HG02981 (cell line): Measurements from ENCODE around the gene FBXO48.

Experiments used
- ATAC-seq: cut with Tn5 transposase; IDR thresholded peaks from one replicate; pipeline ENCODE4 v1.9.1; 2021; ENCODE audit warnings: mild to moderate bottlenecking, moderate library complexity; ENCODE audit not compliant: unreplicated experiment

The FBXO48 gene

GRCh38 chr2:68414876-68415275 is 52.2 kb downstream of the FBXO48 start:
- ATAC-seq: no peak

DNA sequence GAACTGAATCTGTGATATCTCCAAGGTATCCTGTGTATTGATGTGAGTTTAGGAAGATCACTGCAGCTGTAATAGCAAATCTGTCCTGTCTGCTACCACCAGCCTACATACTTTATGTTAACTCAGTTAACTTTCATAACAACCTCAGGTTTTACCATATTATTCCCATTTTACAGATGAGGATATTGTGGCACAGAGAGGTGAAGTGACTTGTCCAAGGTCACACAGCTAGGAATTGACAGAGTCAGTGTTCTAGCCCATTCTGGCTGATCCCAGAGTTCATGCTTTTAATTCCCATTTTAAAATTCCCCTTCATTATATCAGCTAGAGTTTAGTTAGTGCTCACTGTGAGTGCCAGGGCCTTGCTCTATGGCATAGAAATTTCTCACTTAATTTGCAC is 52.6 kb downstream of the FBXO48 start:
- ATAC-seq: no peak

GRCh38 chr2:68413466-68413865 is 53.6 kb downstream of the FBXO48 start:
- no peak for ATAC-seq

DNA sequence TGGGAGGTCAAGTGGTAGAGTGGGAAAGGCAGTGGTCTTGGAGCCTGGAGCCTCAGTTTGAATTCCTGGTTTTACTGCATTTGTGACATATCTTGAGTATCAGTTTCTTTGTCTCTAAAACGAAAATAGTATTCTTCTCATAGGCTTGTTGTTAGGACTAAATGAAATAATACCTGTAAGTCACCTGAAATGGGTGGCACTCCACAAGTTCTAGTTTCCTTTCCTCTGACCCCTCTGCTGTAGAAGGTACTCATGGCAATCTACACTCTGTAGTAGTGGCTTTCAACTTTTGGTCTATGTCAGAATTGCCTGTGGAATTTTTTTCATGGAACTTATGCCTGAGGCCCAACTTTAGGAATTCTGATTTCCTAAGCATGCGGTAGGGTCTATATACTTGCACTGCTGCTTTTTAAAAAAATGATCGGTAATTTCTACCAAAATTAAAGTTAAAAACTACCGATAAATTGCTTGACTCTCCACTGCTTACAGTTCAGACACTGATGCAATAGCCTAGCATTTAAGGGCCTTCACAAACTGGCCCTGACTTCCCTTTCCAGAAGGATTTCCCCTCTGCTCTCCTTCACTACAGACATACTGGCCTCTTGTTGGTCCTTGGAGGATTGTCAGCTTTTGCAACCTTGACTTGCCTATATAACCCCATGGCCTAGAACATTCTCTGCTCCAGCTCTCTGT is 54.8 kb downstream of the FBXO48 start:
- peak; percentile 34 for ATAC-seq

DNA sequence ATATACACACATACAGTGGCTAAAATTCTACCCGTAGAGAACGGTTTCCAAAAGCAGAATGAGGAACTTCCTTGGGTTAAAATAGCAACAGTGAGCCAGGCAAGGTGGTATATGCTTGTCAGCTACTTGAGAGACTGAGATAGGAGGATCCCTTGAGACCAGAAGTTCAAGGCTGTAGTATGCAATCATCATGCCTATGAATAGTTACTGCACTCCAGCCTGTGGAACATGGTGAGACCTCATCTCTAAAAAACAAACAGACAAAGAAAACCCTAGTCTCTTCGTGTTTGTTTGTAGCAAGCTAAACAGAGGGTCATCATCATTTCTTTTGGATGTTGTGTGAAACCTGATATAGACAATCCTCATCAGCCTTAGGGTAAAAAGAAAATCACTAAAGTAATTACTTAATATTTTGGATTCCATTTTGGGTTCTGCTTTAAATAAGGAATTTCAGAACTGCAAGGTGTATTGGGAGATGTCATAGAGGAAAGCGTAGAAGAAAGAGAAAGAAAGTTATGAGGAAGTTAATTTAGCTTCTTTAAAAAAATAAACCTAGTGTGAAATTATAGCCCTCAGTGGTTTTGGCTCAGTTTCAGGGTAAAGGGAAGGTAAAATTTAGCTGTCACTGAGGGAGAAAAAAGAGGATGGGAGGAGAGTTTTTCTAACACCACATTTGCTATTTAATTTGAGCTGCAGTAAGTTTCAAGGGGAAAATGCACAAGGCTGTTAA is 55.5 kb downstream of the FBXO48 start:
- ATAC-seq: peak; percentile 94
